Measurements from ENCODE around the gene CBFA2T2.

CBFA2T2 gene

DNA sequence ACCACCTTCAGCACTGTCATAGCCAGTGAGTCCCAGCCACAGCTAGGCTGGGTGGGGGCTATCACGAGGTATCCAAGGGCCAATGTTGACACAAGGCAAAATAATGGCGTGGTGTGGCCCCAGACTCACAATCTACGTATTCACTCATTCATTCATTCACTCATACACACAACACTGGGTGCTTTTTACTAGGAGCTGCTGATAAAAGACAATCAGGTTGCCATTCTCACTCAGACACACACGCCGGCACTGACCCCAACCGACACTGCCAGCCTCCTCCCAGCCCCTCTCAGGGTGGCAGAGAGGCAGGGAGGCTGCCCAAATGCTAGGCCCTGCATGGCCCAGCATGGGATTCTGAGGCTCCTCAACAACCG, 170.8 kb downstream of the CBFA2T2 start:
- DNase-seq (ENCODE audit: low spot score), result no peak
- Mint-ChIP-seq H3K9me3 (no peaks in the 10 kb centered on the region), H3K36me3 (ENCODE audit: low read depth) (peaks cover 2% of the 10 kb centered on the region), H3K27me3 (ENCODE audit: low read depth) (no peaks in the 10 kb centered on the region), H3K4me3 (no peak overlapping the region), H3K4me1 (ENCODE audit: low read depth) (peaks cover 20% of the 10 kb centered on the region), H3K27ac (no peak overlapping the region)

- Mint-ChIP-seq H3K9me3 (no peaks in the 10 kb centered on the region), H3K27ac (peak within 1 kb of the TSS; percentile 84), H3K36me3 (ENCODE audit: low read depth) (peaks cover under 1% of the 10 kb centered on the region), H3K27me3 (ENCODE audit: low read depth) (no peaks in the 10 kb centered on the region), H3K4me1 (ENCODE audit: low read depth) (peaks cover 29% of the 10 kb centered on the region), H3K4me3 (peak within 1 kb of the TSS; percentile 82)
- DNase-seq (ENCODE audit: low spot score), result no peak
Observed at GRCh38 chr20:33662172-33662571, 172.3 kb downstream of the CBFA2T2 start, which contains the start of gene C20orf144. Gene C20orf144, plus strand, starts transcription at chr20:33662327. Its CDS starts 19 bp downstream, at chr20:33662346.

- Mint-ChIP-seq H3K36me3 (ENCODE audit: low read depth) (peaks cover 2% of the 10 kb centered on the region), H3K27me3 (ENCODE audit: low read depth) (no peaks in the 10 kb centered on the region), H3K4me3 (peak overlapping the region; percentile 82)
Observed at GRCh38 chr20:33663161-33664084, 173.5 kb downstream of the CBFA2T2 start.

GRCh38 chr20:33664085-33664761, 174.3 kb downstream of the CBFA2T2 start:
- DNase-seq (ENCODE audit: low spot score), result no peak
- Mint-ChIP-seq H3K4me1 (ENCODE audit: low read depth) (peaks cover 38% of the 10 kb centered on the region), H3K9me3 (no peaks in the 10 kb centered on the region), H3K27ac (peak overlapping the region; percentile 88), H3K36me3 (ENCODE audit: low read depth) (peaks cover 4% of the 10 kb centered on the region), H3K27me3 (ENCODE audit: low read depth) (no peaks in the 10 kb centered on the region), H3K4me3 (peak overlapping the region; percentile 82)

More at GRCh38 chr20:33663161-33664084, 173.5 kb downstream of the CBFA2T2 start:
- H3K4me1 Mint-ChIP-seq (ENCODE audit: low read depth), result peaks cover 32% of the 10 kb centered on the region
- H3K27ac Mint-ChIP-seq, result peak overlapping the region; percentile 88
- DNase-seq (ENCODE audit: low spot score), result peak; percentile 88
- H3K9me3 Mint-ChIP-seq, result no peaks in the 10 kb centered on the region

GRCh38 chr20:33664762-33665144, 174.9 kb downstream of the CBFA2T2 start:
- Mint-ChIP-seq H3K4me1 (ENCODE audit: low read depth) (peaks cover 38% of the 10 kb centered on the region), H3K9me3 (no peaks in the 10 kb centered on the region), H3K4me3 (peak overlapping the region; percentile 82), H3K27ac (peak overlapping the region; percentile 88), H3K27me3 (ENCODE audit: low read depth) (no peaks in the 10 kb centered on the region), H3K36me3 (ENCODE audit: low read depth) (peaks cover 4% of the 10 kb centered on the region)
- DNase-seq (ENCODE audit: low spot score), result peak; percentile 42

GRCh38 chr20:33666293-33667244, 176.7 kb downstream of the CBFA2T2 start, which contains the start of gene ACTL10:
Gene ACTL10, plus strand, starts transcription at chr20:33666943. Its CDS starts 555 bp downstream, at chr20:33667498.
- Mint-ChIP-seq H3K9me3 (no peaks in the 10 kb centered on the region), H3K27me3 (ENCODE audit: low read depth) (no peaks in the 10 kb centered on the region), H3K4me1 (ENCODE audit: low read depth) (peaks cover 38% of the 10 kb centered on the region), H3K27ac (peak within 1 kb of the TSS; percentile 93), H3K4me3 (peak within 1 kb of the TSS; percentile 90), H3K36me3 (ENCODE audit: low read depth) (peaks cover 4% of the 10 kb centered on the region)
- DNase-seq (ENCODE audit: low spot score), result peak; percentile 88

- Mint-ChIP-seq H3K36me3 (ENCODE audit: low read depth) (peaks cover 8% of the 10 kb centered on the region), H3K4me3 (peak overlapping the region; percentile 80), H3K4me1 (ENCODE audit: low read depth) (peaks cover 38% of the 10 kb centered on the region), H3K27ac (peak overlapping the region; percentile 68), H3K9me3 (no peaks in the 10 kb centered on the region), H3K27me3 (ENCODE audit: low read depth) (no peaks in the 10 kb centered on the region)
- DNase-seq (ENCODE audit: low spot score), result peak; percentile 54
Observed at GRCh38 chr20:33667245-33667675, 177.4 kb downstream of the CBFA2T2 start.

GRCh38 chr20:33667676-33668465, 178.0 kb downstream of the CBFA2T2 start:
- Mint-ChIP-seq H3K36me3 (ENCODE audit: low read depth) (peaks cover 8% of the 10 kb centered on the region), H3K9me3 (no peaks in the 10 kb centered on the region), H3K27ac (peak overlapping the region; percentile 68), H3K4me1 (ENCODE audit: low read depth) (peaks cover 35% of the 10 kb centered on the region), H3K27me3 (ENCODE audit: low read depth) (no peaks in the 10 kb centered on the region), H3K4me3 (peak overlapping the region; percentile 80)
- peak; percentile 77 for DNase-seq (ENCODE audit: low spot score)

DNA sequence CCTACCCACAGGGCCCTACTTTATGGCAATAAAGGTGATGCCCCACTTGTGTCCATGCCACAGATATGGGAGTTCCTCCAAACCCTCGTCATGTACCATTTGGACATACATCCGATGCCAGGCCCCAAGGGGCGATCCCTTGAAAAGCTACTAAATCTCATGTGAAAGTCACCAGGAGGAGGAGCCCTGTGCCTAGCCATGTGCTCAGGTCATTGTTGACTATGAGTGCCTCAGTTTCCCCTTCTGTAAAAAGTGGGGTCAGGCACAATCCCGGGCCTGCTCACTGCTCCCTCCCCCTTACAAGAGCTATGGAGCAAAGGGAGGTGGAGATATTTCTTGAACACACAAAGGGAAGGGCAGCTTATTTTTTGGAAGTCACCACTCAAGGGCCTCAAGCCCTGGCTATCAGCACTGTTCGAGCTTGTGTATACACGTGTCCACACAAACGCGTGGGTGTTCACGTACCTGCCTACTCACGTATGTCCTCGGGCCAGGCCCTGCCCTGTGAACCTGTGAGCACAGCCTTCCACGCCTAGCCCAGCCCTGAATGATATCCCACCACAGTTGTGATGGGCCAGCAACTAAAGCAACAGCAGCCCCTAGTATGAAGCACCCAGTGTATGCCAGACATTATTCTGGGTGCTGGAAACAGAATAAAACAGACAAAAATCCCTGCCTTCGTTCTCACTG, 178.7 kb downstream of the CBFA2T2 start:
- H3K4me1 Mint-ChIP-seq (ENCODE audit: low read depth), result peaks cover 39% of the 10 kb centered on the region
- H3K36me3 Mint-ChIP-seq (ENCODE audit: low read depth), result peaks cover 8% of the 10 kb centered on the region
- H3K27me3 Mint-ChIP-seq (ENCODE audit: low read depth), result no peaks in the 10 kb centered on the region
- no peak overlapping the region for H3K27ac Mint-ChIP-seq
- H3K9me3 Mint-ChIP-seq, result no peaks in the 10 kb centered on the region
- H3K4me3 Mint-ChIP-seq, result peak overlapping the region; percentile 80
- DNase-seq (ENCODE audit: low spot score), result no peak

GRCh38 chr20:33669224-33669623, 179.3 kb downstream of the CBFA2T2 start:
- peak overlapping the region; percentile 2 for H3K27ac Mint-ChIP-seq
- H3K4me3 Mint-ChIP-seq, result peak overlapping the region; percentile 1
- DNase-seq (ENCODE audit: low spot score), result no peak
- no peaks in the 10 kb centered on the region for H3K9me3 Mint-ChIP-seq
- H3K36me3 Mint-ChIP-seq (ENCODE audit: low read depth), result peaks cover 8% of the 10 kb centered on the region
- no peaks in the 10 kb centered on the region for H3K27me3 Mint-ChIP-seq (ENCODE audit: low read depth)
- H3K4me1 Mint-ChIP-seq (ENCODE audit: low read depth), result peaks cover 38% of the 10 kb centered on the region

DNA sequence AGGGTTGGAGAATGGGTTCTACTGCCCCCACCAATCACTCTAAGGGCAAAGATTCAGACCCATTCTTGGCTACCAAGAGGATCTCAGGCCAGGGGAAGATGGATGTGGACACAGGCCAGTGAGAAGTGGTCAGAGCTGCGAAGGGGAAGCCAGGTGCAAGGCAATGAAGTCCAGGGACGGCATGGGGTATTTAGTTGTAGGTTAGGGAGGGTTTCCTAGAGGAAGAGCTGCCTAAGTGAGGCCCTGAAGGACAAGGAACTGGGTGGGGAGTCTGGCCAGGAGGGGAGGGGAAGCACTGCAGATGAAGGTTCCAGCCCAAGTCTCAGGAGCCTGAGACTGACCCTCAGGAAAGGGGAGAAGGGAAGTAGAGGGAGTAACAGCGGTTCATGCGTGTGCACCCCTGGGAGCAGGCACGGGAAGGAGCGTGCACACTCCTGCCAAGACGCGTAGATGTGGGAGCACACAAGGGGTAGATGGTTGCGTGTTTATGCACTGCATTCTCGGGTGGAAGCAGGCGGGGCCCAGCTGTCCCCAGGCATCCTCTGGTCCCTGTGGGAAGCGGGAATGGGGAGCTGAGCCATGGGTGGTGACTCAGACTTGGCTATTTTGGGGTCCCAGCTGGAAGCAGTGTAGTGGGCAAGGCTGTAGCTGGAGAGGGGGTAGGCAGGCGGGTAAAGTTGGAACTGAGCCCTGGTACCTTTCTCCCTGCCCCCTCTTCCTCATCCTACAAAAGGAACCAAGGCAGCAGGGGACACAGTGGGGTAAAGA, 180.2 kb downstream of the CBFA2T2 start:
- Mint-ChIP-seq H3K9me3 (no peaks in the 10 kb centered on the region), H3K27me3 (ENCODE audit: low read depth) (no peaks in the 10 kb centered on the region), H3K27ac (peak overlapping the region; percentile 27), H3K4me3 (no peak overlapping the region), H3K36me3 (ENCODE audit: low read depth) (peaks cover 10% of the 10 kb centered on the region), H3K4me1 (ENCODE audit: low read depth) (peaks cover 33% of the 10 kb centered on the region)
- DNase-seq (ENCODE audit: low spot score), result no peak

Data from T-helper 2 cell treated with Interferon-gamma antibody and Interleukin-4, amounts not matched to agents 5 μg/mL and 100 μg/mL, for 36 hours (primary cell).